Measurements from ENCODE around the gene VPS11.
"Not testable (repeated sequence)": the region's sequence is repeated elsewhere in the genome, so short reads cannot be mapped to it uniquely, and the experiment has no call there.

Gene VPS11

DNA sequence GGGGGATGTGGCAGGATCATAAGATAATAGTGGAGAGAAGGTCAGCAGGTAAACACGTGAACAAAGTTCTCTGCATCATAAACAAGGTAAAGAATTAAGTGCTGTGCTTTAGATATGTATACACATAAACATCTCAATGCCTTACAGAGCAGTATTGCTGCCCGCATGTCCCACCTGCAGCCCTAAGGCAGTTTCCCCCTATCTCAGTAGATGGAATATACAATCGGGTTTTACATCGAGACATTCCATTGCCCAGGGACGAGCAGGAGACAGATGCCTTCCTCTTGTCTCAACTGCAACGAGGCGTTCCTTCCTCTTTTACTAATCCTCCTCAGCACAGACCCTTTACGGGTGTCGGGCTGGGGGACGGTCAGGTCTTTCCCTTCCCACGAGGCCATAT, 28.1 kb upstream of the VPS11 start:
- not testable (repeated sequence) for DNase-seq

DNA sequence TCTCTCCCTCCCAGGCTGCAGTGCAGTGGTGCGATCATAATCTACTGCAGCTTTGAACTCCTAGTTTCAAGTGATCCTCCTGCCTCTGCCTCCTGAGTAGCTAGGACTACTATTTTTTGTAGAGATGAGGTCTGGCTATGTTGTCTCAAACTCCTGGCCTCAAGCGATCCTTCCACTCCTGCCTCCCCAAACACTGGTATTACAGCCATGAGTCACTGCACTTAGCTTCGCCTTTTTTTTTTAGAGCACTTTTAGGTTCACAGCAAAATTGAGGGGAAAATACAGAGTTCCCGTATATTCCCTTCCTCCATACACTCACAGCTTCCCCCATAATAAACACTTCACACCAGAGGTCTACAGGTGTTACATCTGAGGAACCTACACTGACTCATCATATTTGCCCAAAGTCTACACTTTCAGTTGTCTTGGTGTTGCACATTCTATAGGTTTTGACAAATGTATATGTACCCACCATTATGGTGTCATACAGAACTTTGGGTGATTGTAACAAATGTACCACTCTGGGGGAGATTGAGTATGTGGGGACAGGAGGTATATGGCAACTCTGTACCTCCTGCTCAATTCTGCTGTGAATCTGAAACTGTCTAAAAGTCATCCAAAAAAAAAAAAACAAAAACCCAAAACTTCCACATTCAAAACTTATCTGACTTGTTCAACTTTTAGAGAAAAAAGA, 25.6 kb upstream of the VPS11 start:
- no peak for DNase-seq

DNA sequence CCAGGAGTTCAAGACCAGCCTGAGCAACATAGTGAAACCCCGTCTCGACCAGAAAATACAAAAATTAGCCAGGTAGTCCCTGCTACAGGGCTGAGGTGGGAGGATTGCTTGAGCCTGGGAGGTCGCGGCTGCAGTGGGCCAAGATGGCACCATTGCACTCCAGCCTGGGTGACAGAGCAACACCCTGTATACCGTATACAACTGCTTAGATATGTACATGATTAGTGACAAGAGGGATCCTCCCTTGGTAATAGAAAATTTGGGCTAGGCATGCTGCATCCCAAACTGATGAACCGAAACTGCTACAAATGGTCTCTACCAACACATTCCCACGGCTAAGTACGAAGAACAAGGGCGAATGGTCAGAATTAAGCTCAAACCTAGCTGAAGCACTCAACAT, 24.7 kb upstream of the VPS11 start:
- no peak for DNase-seq

DNA sequence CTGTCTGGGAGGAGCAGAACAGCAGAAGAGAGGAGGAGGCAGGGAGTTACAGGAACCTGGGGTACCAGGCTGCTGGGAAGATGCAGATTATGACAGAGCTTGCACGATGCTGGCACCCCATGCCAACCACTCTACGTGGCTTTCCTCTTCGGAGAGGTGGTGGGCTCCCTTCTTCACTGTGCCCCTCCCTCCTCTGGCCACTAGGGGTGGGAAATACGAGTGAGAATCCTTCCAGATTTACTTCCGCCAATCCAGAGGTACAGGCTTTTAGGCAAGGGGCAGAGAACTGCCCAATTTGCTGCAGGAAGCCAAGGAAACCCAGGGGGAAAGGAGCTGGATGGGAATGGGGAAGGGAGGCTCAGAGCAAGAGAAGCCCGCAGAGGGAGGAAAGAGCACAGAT, 22.9 kb upstream of the VPS11 start:
- no peak for DNase-seq

DNA sequence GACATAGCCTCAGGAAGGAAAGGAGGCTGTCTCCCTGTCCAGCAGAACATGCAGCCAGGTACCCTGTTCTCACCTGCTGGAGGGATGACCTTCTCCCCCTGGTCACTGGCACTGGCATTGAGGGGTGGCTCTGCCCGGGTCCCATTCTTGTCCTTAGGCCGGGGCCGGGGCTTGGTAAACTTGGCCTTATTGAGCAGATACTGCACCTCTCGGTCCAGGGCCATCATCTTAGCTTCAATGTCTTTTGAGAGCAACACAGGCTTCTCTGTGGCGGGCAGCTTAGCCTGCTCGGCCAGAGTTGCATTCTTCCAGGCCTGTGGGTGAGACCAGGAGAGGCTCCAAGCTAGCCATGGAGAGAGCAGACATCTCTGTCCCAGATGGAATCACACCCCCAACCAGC, 21.1 kb upstream of the VPS11 start:
- no peak for DNase-seq

DNA sequence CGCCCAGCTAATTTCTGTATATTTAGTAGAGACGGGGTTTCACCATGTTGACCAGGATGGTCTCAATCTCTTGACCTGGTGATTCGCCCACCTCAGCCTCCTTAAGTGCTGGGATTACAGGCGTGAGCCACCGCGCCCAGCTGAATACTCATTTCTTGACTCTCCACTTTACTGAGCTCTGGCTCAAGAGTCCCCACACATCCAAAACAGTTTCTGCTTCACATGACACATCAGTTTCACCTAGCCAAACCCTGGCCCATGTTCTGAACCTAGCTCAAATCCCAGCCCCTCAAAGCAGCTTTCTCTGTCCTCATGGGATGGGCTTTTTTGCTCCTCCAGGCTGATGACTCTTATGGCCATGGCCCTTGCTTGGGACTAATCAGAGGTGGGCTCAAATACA, 20.4 kb upstream of the VPS11 start:
- DNase-seq = no peak

DNA sequence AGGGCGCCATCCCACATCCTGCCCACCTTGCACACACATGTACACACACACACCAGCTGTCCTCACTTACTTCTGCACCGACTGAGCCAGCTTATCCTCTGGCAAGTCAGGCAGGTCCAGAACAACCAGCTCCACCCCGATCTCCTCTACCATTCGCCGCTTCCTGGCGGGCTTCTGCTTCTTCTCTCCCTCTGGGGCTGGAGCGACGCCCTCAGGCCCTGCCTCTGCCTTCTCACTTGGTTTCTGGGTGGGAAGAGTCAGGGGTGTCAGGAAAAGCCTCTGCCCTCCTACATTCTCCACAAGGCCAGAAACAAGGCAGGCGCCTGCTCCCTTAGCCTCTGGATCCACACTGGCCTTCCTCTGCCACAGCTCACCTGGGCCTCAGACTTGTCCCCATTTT, 19.0 kb upstream of the VPS11 start:
- no peak for DNase-seq

DNA sequence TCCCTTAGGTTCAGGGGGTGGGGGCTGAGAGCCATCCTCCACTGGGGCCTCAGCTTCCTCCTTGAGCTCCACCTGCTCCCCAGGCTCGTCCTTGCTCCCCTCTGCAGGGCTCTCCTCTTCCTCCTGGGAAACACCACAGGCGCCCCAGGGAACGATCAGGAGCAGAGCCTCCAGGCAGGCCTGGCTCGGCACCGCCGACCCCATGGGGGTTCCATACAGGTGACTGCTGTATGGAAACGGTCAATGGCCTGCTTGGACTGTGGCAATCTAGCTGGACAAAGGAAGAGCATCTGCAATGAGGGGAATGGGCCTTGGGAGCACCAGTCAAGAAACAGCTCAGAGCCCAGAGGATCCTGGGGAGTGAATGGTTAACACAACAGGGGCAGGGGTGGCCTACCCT, 18.5 kb upstream of the VPS11 start:
- no peak for DNase-seq

DNA sequence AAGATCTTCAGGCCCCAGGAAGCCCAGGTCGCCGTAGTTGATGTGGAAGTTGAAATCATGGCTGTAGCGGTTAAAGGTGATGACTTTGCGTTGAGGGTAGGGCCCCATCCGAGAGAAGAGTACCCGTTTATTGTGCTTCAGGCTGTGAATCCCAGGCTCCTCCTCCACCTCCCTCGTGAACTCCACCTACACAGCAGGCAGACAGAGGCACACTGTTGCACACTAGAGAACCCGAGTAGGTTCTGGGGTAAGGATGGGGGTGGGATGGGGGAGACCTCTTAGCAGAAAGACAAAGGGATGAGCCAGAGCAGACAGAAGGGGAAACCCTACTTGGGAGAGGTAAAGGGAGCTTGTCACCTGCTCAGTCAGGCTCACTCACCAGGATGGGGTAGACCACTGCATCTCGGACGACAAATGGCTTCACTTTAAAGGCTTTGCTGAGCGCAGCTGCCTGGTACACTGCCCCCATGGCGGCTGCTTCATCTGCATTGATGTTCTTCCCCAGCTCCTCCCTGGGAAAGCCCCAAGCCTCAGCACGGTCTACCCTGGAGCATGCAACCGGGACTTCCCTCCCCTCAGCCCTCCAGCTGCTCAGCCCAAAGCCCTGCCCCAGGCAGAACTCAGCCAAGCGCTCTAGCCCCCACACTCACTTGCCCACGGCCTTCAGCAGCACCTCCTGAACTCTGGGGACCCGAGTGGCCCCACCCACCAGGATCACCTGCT, 16.0 kb upstream of the VPS11 start:
- DNase-seq = no peak

DNA sequence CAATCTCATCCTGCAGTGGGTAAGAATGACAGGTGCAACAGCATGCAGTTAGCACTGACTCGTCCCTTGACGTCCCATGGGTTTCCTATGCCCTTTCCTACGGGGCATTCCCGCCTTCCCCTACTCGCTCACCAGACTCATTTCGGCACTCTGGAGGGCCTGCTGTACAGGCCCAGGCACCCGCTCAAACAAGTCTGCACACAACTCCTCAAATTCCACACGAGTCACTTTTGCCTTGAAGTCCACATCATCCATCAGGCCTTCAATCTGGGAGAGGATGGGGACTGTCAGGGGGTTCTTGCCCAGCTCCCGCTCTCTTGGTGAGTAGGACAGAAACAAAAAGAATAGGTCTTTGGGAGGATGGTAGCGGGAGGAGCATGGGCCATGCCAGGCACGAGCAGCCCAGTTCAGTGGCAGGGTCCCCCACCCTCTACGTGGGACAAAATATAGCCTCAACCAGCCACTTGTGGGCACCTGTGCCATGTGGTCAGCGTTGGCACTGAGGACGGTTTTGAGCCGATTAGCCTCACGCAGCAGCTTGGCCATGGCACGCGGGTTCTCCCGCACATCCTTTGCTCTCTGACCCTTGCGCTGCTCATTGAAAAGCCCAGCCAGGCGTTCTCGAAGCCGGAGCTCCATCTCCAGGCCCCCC, 15.3 kb upstream of the VPS11 start:
- no peak for DNase-seq

DNA sequence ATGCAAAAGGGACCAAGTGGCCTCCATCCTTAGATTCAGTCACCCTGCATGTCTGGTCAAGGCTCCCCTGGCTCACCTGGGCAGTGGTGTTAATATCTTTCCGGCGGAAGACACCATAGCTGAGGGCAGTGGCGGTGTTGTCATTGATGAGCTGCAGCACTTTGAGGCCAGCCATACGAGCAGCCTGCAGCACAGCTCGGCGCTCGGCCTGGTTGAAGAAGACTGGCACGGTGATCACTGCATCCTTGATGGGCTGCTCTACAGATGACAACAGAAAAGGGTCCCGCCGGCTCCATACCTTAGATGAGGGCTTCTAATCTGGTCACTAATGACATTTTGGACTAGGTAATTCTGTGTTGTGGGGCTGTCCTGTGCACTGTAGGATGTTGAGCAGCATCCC, 13.2 kb upstream of the VPS11 start:
- no peak for DNase-seq

DNA sequence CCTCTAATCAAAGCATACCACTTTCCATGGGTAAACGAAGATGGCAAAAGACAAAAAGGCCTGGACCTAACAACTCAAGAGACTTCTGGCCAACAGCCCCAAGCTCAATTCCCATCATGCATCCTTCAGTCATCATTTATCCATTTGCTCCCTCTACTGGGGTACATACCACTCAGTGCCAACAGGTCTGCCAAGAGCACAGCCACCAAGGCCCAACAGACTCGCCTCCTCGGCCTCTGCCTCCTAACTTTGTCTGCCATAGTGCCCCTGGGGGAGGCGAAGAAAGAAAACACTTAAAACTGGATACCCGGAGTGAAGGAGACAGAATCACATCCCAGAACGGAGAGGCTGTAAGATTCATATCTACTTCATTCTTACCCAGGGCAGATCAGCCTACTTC, 11.7 kb upstream of the VPS11 start:
- peak; percentile 57 for DNase-seq

DNA sequence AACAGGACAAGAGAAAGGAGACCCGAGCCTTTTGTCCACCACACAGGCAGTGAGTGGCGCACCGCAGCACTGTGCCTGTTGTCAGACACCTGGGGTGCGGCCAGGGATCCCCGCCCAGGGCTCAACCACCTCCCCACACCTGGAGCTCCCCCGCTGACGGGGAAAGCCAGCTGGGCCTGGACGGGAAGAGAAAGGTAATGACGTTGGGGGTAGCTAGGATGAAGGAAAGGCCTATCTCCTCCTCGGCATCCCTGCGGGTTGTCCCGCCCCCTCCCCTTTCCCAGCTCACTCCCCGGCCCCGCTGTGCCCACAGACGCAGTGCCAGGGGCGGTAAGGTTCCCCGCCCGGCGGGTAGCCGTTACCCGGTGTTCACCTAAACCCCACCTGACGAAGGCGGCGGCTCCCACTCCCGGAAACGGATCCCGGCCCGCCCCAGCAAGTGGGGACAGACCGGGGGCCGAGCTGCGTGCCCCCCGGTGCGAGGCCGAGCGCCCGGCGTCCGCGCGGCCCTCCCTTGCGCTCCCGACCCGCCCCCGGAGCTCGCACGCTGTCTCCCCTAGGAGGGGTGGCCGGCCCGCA, 11.1 kb upstream of the VPS11 start:
- no peak for DNase-seq

DNA sequence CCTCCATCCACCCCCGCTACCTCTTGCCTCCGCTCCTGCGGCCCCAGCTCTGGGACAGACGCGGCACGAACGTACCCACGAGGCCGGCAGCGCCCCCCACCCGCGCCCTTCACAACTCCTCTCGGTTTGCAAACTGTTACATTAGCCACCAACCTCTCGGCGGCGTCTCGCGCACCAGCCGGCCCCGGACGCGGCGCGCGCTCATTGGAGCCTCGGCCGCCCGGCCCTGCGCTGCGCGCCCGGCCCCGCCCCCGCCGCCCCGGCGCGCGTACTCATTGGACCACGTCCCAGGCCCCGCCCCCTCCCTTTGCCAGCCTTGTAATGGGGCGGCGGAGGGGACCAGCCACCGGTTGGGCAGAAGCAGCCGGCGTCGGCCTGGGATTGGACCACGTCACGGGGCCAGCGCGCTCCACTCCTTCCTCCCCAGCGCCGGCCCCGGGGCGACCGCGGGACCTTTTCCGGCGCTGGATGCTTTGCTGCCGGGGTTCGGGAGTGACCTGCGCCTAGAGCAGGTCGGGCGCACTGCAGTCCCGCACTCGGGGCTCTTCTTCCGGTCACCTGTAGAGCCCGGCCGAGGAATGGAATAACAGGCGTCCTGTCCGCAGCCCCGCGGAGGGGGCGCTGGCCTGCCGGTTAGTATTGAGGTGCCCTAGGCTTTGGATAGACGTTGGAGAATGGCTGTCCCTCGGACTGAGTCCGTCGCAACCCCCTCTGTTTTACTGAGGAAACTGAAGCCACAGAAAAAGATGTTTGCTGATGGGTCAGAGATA, 10.4 kb upstream of the VPS11 start, which contains the start of gene HYOU1:
Gene HYOU1 (minus strand): TSS at position 206 of the 770 bp plus-strand sequence. CDS start 1,045 bp downstream, outside the sequence.
- DNase-seq = peak; percentile 97

DNA sequence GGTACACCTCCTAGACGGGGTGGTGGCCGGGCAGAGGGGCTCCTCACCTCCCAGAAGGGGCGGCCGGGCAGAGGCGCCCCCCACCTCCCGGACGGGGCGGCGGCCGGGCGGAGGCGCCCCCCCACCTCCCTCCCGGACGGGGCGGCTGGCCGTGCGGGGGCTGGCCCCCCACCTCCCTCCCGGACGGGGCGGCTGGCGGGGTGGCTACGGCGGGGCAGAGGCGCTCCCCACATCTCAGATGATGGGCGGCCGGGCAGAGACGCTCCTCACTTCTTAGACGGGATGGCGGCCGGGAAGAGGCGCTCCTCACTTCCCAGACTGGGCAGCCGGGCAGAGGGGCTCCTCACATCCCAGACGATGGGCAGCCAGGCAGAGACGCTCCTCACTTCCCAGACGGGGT, 8.5 kb upstream of the VPS11 start:
- not testable (repeated sequence) for DNase-seq

DNA sequence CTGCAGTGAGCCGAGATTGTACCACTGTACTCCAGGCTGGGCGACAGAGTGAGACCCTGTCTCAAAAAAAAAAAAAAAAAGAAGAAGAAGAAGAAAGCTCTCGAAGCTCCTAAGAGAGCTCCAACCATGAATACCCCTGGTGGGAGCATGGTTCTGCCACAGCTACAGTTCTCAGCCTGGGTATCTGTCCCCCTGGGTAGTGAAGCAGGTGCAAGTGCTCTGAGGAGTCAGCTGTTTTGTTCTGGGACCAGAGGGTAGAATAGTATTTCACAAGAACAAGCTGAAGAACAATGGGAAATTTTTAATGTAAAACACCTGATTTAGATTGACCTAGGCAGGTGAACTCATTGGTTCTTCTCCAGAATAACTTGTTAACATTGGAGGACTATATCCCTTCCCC, 6.4 kb upstream of the VPS11 start:
- no peak for DNase-seq

DNA sequence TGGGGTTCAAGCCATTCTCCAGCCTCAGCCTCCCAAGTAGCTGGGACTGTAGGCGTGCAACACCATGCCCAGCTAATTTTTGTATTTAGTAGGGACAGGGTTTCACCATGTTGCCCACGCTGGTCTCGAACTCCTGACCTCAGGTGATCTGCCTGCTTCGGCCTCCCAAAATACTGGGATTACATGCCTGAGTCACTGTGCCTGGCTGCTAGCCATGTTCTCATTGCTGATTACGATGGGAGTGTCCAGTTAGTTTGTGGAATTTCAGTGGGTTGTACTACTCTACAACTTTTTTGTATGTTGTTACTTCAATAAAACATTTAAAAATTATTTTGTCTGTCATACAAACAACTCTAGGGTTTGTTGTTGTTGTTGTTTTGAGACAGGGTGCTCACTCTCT, 4.8 kb upstream of the VPS11 start:
- DNase-seq = peak; percentile 56

DNA sequence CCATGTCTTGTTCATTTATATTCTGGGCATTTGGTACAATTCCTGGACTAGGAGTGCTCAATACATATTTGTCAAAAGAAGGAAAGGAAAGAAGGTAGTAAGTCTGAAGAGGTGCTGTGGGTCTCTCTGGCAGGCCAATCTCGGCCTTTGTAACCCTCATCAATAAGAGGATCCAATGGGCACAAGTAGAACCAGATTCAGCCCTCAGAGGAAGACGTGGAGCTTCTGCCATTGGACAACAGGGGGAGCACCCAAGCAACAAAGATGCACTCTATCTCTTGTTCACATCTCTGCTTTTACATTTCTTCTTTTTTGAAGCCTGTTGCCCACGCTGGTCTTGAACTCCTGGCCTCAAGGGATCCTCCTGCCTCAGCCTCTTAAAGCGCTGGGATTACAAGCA, 2.2 kb upstream of the VPS11 start:
- DNase-seq = peak; percentile 47

DNA sequence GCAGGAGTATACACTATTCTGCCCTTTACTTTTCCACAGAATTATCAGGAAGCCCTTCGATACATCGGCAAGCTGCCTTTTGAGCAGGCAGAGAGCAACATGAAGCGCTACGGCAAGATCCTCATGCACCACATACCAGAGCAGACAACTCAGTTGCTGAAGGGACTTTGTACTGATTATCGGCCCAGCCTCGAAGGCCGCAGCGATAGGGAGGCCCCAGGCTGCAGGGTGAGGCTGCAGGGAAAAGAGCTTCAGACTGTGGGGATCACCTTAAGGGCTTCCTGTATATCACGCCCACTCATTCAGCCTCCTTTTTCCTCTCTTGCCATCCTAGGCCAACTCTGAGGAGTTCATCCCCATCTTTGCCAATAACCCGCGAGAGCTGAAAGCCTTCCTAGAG, 10.2 kb downstream of the VPS11 start:
- DNase-seq = no peak

DNA sequence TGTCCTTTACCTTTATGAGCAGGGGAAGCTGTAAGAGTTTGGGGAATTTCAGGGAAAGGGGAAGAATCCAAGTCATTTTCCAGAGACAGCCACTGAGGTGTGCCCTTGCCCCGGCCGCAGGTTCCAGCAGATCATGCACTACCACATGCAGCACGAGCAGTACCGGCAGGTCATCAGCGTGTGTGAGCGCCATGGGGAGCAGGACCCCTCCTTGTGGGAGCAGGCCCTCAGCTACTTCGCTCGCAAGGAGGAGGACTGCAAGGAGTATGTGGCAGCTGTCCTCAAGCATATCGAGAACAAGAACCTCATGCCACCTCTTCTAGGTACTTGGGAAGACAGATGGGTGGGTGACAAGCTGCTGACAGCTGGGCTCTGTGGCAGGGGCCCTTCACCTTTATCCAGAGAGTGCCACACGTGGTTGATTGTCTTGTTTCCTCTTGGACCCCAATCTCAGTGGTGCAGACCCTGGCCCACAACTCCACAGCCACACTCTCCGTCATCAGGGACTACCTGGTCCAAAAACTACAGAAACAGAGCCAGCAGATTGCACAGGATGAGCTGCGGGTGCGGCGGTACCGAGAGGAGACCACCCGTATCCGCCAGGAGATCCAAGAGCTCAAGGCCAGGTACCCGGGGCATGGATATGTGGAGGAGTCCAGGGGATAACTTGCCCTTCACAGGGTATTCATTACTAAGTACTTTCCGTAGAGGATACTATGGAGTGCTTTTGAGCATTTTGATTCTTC, 11.2 kb downstream of the VPS11 start:
- no peak for DNase-seq

DNA sequence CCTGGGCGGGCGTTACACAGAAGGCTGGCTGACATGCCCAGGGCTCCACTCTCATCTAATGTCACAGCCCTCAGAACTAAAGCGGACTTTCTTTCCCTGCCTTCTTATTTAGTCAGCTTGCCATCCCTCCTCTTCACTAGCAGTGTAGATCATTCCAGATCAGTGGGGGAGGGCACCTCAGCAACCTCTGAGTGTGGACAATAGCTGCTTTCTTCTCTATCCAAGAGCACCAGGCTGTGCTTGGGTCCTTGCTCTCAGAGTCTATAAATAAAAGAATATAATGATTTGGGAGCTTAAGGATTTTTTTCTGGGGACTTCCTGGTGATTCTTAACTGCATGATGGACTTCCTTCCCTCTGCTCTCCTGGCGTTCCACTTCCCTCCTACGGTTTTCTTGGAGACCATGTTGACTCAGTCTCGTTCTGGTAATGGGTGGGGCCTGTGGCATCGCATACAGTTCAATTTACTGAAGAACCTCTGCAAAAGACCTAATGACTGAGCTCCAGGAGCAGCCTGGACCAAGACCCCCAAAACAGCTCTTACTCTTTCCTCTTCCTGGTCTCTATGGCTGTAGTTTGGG, 14.2 kb downstream of the VPS11 start:
- no peak for DNase-seq
